ENCODE results near the gene CCDC3. TPM values are rescaled to one million over a fixed set of nuclear protein-coding genes. Genes with fewer than 3 reads are reported as not detected.

The CCDC3 gene
- total and polyA plus RNA-seq, 8 donors, result 6.0 to 11.8 (median 8.2) TPM

GRCh38 chr10:12944931-12945330, 56.6 kb downstream of the CCDC3 start:
- TF ChIP-seq CTCF (IDR thresholded peaks at IDR 0.05), result no peak
- intact Hi-C loops (cut with DNase I), result no loop called here
- no peak overlapping the region for H3K4me3 ChIP-seq
- H3K9me3 ChIP-seq, result no peaks in the 10 kb centered on the region
- no peaks in the 10 kb centered on the region for H3K27me3 ChIP-seq
- H3K4me1 ChIP-seq, result no peaks in the 10 kb centered on the region
- no peak overlapping the region for H3K27ac ChIP-seq
- H3K36me3 ChIP-seq, result no peaks in the 10 kb centered on the region
- DNase-seq (no peak), ATAC-seq (no peak)

GRCh38 chr10:12943425-12943824, 58.1 kb downstream of the CCDC3 start:
- no peak overlapping the region for H3K4me3 ChIP-seq
- no peak for DNase-seq
- H3K4me1 ChIP-seq, result no peaks in the 10 kb centered on the region
- TF ChIP-seq CTCF (IDR thresholded peaks at IDR 0.05), result no peak
- H3K27me3 ChIP-seq, result no peaks in the 10 kb centered on the region
- H3K9me3 ChIP-seq, result no peaks in the 10 kb centered on the region
- H3K36me3 ChIP-seq, result no peaks in the 10 kb centered on the region
- ATAC-seq, result no peak
- intact Hi-C loops (cut with DNase I), result no loop called here
- H3K27ac ChIP-seq, result no peak overlapping the region

GRCh38 chr10:12941966-12942365, 59.5 kb downstream of the CCDC3 start:
- ATAC-seq (no peak), DNase-seq (no peak)
- Histone ChIP-seq H3K4me3 (no peak overlapping the region), H3K4me1 (no peaks in the 10 kb centered on the region), H3K27ac (no peak overlapping the region), H3K9me3 (no peaks in the 10 kb centered on the region), H3K36me3 (no peaks in the 10 kb centered on the region), H3K27me3 (no peaks in the 10 kb centered on the region)
- TF ChIP-seq CTCF (IDR thresholded peaks at IDR 0.05), result no peak
- intact Hi-C loops (cut with DNase I), result no loop called here

- no peaks in the 10 kb centered on the region for H3K27me3 ChIP-seq
- intact Hi-C loops (cut with DNase I), result no loop called here
- H3K36me3 ChIP-seq, result no peaks in the 10 kb centered on the region
- DNase-seq (no peak), ATAC-seq (no peak)
- H3K27ac ChIP-seq, result no peak overlapping the region
- H3K4me3 ChIP-seq, result no peak overlapping the region
- H3K4me1 ChIP-seq, result no peaks in the 10 kb centered on the region
- TF ChIP-seq CTCF (IDR thresholded peaks at IDR 0.05), result no peak
- H3K9me3 ChIP-seq, result no peaks in the 10 kb centered on the region
Observed at GRCh38 chr10:12940791-12941190, 60.7 kb downstream of the CCDC3 start.

- TF ChIP-seq CTCF (IDR thresholded peaks at IDR 0.05), result no peak
- Histone ChIP-seq H3K4me1 (no peaks in the 10 kb centered on the region), H3K9me3 (no peaks in the 10 kb centered on the region)
Observed at GRCh38 chr10:12938271-12938670, 63.2 kb downstream of the CCDC3 start.

More at GRCh38 chr10:12938271-12938670, 63.2 kb downstream of the CCDC3 start:
- no peaks in the 10 kb centered on the region for H3K27me3 ChIP-seq
- no peak for DNase-seq
- no peak overlapping the region for H3K4me3 ChIP-seq
- intact Hi-C loops (cut with DNase I), result no loop called here
- no peaks in the 10 kb centered on the region for H3K36me3 ChIP-seq
- ATAC-seq, result no peak
- no peak overlapping the region for H3K27ac ChIP-seq
